GM12892 (cell line): ENCODE data around the gene CDH13.

Source experiments
- POLR2A ChIP-seq: IDR thresholded peaks from 2 replicates; pipeline ENCODE4 v1.6.1; 2011; ENCODE audit warnings: low read depth, low read length, control low read depth
- POLR2AphosphoS5 ChIP-seq: IDR thresholded peaks from 2 replicates; pipeline ENCODE4 v1.6.1; 2011; ENCODE audit warnings: low read depth, low read length, control low read depth
- TAF1 ChIP-seq: IDR thresholded peaks from 2 replicates; pipeline ENCODE4 v1.6.1; 2011; ENCODE audit warnings: low read depth, mild to moderate bottlenecking, control low read depth, low read length, borderline replicate concordance

- TF ChIP-seq POLR2A: no peak
- TF ChIP-seq TAF1: no peak
- TF ChIP-seq POLR2AphosphoS5: no peak
Measured at GRCh38 chr16:82715833-82716232, 89.1 kb downstream of the CDH13 start.
